Liver (tissue), 9 donors: ENCODE data around the gene GJA10. TPM values are rescaled to one million over a fixed set of nuclear protein-coding genes. Genes with fewer than 3 reads are reported as not detected.

Experiments
- DNase-seq: peaks from one replicate; pipeline ENCODE4 v3.0.0-alpha.2; 2017; ENCODE audit warnings: low spot score
- H3K27ac ChIP-seq, 2 donors: one replicate each; pipeline ENCODE4 v1.7.0; 2013; ENCODE audit warnings: inconsistent platforms in 2 of 2, low read length in 2 of 2, control low read depth in 1 of 2, low read depth in 1 of 2, mild to moderate bottlenecking in 1 of 2
- H3K27me3 ChIP-seq, 4 donors: one replicate each; pipeline versions ENCODE4 v1.6.1 to v1.7.0; 2013; ENCODE audit warnings: low read length in 3 of 4, inconsistent platforms in 1 of 4, mild to moderate bottlenecking in 1 of 4, moderate library complexity in 1 of 4; ENCODE audit not compliant: control insufficient read depth in 4 of 4, insufficient read depth in 4 of 4
- H3K36me3 ChIP-seq, 4 donors: one replicate each; pipeline versions ENCODE4 v1.6.1 to v1.7.0; 2013; ENCODE audit warnings: low read length in 3 of 4, mild to moderate bottlenecking in 3 of 4, low read depth in 1 of 4, moderate library complexity in 1 of 4; ENCODE audit not compliant: control insufficient read depth in 4 of 4, insufficient read depth in 3 of 4
- H3K4me1 ChIP-seq, 4 donors: one replicate each; pipeline versions ENCODE4 v1.6.1 to v1.7.0; 2013; ENCODE audit warnings: low read length in 3 of 4, mild to moderate bottlenecking in 3 of 4, moderate library complexity in 1 of 4; ENCODE audit not compliant: control insufficient read depth in 4 of 4, insufficient read depth in 4 of 4
- H3K4me3 ChIP-seq, 3 donors: one replicate each; pipeline versions ENCODE4 v1.6.1 to v1.7.0; 2013; ENCODE audit warnings: low read length in 3 of 3, control low read depth in 1 of 3, low read depth in 1 of 3, mild to moderate bottlenecking in 1 of 3
- H3K9ac ChIP-seq, 2 donors: one replicate each; pipeline ENCODE4 v1.7.0; 2013; ENCODE audit warnings: low read length in 2 of 2, mild to moderate bottlenecking in 2 of 2, moderate library complexity in 2 of 2, control low read depth in 1 of 2, low read depth in 1 of 2
- H3K9me3 ChIP-seq, 4 donors: one replicate each; pipeline versions ENCODE4 v1.6.1 to v1.7.0; 2013; ENCODE audit warnings: low read length in 3 of 4; ENCODE audit not compliant: control insufficient read depth in 4 of 4
- ATF3 ChIP-seq: IDR thresholded peaks from 2 replicates; pipeline ENCODE4 v1.6.1; 2016; ENCODE audit warnings: antibody characterized with exemption
- EGR1 ChIP-seq, 2 donors: IDR thresholded peaks; 2 replicates each; pipeline ENCODE4 v1.6.1; 2016 to 2018; ENCODE audit warnings: antibody characterized with exemption in 2 of 2, low read depth in 2 of 2
- FOXA1 ChIP-seq: IDR thresholded peaks from 2 replicates; pipeline ENCODE4 v1.6.1; 2016; ENCODE audit warnings: antibody characterized with exemption
- FOXA2 ChIP-seq: IDR thresholded peaks from 2 replicates; pipeline ENCODE4 v1.6.1; 2016; ENCODE audit warnings: antibody characterized with exemption
- GABPA ChIP-seq, 2 donors: IDR thresholded peaks in 1 of 2; conservative IDR thresholded peaks in 1 of 2; 2 replicates each; pipeline ENCODE4 v1.6.1; 2016; ENCODE audit warnings: antibody characterized with exemption in 2 of 2, mild to moderate bottlenecking in 1 of 2, moderate library complexity in 1 of 2
- HNF4A ChIP-seq, 2 donors: conservative IDR thresholded peaks; 2 replicates each; pipeline ENCODE4 v1.6.1; 2016; ENCODE audit warnings: antibody characterized with exemption in 2 of 2, mild to moderate bottlenecking in 2 of 2
- HNF4G ChIP-seq: IDR thresholded peaks from 2 replicates; pipeline ENCODE4 v1.6.1; 2016; ENCODE audit warnings: antibody characterized with exemption
- JUND ChIP-seq, 2 donors: IDR thresholded peaks; 2 replicates each; pipeline ENCODE4 v1.6.1; 2016; ENCODE audit warnings: antibody characterized with exemption in 2 of 2
- NR2F2 ChIP-seq: IDR thresholded peaks from 2 replicates; pipeline ENCODE4 v1.6.1; 2016; ENCODE audit warnings: antibody characterized with exemption
- RAD21 ChIP-seq, 2 donors: IDR thresholded peaks; 2 replicates each; pipeline ENCODE4 v1.6.1; 2016; ENCODE audit warnings: antibody characterized with exemption in 2 of 2, mild to moderate bottlenecking in 2 of 2
- RXRA ChIP-seq, 2 donors: IDR thresholded peaks; 2 replicates each; pipeline ENCODE4 v1.6.1; 2017 to 2018; ENCODE audit warnings: antibody characterized with exemption in 2 of 2, mild to moderate bottlenecking in 1 of 2
- SP1 ChIP-seq: IDR thresholded peaks from 2 replicates; pipeline ENCODE4 v1.6.1; 2018; ENCODE audit warnings: antibody characterized with exemption, mild to moderate bottlenecking
- TAF1 ChIP-seq: conservative IDR thresholded peaks from 2 replicates; pipeline ENCODE4 v1.6.1; 2016; ENCODE audit warnings: antibody characterized with exemption, mild to moderate bottlenecking
- YY1 ChIP-seq: IDR thresholded peaks from 2 replicates; pipeline ENCODE4 v1.6.1; 2016; ENCODE audit warnings: antibody characterized with exemption, mild to moderate bottlenecking
- ZBTB33 ChIP-seq: IDR thresholded peaks from 2 replicates; pipeline ENCODE4 v1.6.1; 2016; ENCODE audit warnings: antibody characterized with exemption
- WGBS: extraction: QIAGEN DNeasy Blood & Tissue Kit; methylation state at CpG from one replicate; pipeline ENCODE4 v1.1.7; 2013; 5-methylcytosine and 5-hydroxymethylcytosine counted together
- polyA plus RNA-seq, 2 donors: library from polyadenylated mRNA; stranded (reverse) in 1 of 2; unstranded in 1 of 2; fragments of 200-250 nt in 1 of 2; fragments of >200 nt in 1 of 2; fragmentation: Nextera tagmentation in 1 of 2; extraction: Ambion mirVana in 1 of 2; gene quantifications; one replicate each; pipeline versions ENCODE4 v1.2.1 to v1.2.3, GENCODE V29; 2013 to 2015
- total RNA-seq, 2 donors: library from RNA; depleted of rRNA; stranded (reverse); fragments of >200 nt; gene quantifications; one replicate each; pipeline ENCODE4 v1.2.3, GENCODE V29; 2014
- TF ChIP-seq, protein P1 (sequence below): IDR thresholded peaks from 2 replicates; pipeline ENCODE4 v1.6.1; 2016; ENCODE audit warnings: antibody characterized with exemption, mild to moderate bottlenecking
- TF ChIP-seq, protein P2 (sequence below): IDR thresholded peaks from 2 replicates; pipeline ENCODE4 v1.6.1; 2016; ENCODE audit warnings: antibody characterized with exemption
- TF ChIP-seq, protein P3 (sequence below): fragments of 150-350 bp; IDR thresholded peaks from 2 replicates; pipeline ENCODE4 v1.5.1; 2017; ENCODE audit warnings: improper control_type of control experiment, low read depth, low read length; ENCODE audit not compliant: missing input control
- donor health status: healthy.
- donor health status: healthy.
- donor health status: healthy.
- donor health status: healthy.
- donor health status: healthy.

GJA10 gene
- total and polyA plus RNA-seq, 4 donors = not detected

GRCh38 chr6:89886378-89887120, 7.7 kb upstream of the GJA10 start:
- Histone ChIP-seq H3K36me3 (no peaks in the 10 kb centered on the region), H3K27ac (no peak overlapping the region), H3K9ac (no peak overlapping the region), H3K4me1 (no peaks in the 10 kb centered on the region), H3K27me3 (peaks cover 0 to 4% (median 0%) of the 10 kb centered on the region in 4 donors), H3K9me3 (peaks cover 0 to 4% (median 2%) of the 10 kb centered on the region in 4 donors), H3K4me3 (no peak overlapping the region)
- WGBS = 91% methylated on average over 44 of the region's 44 CpGs
- TF ChIP-seq SP1 (no peak), YY1 (no peak), TAF1 (no peak), NR2F2 (no peak), GABPA (IDR thresholded peaks at IDR 0.05 in 1 of 2, conservative IDR thresholded peaks at IDR 0.05 in 1 of 2) (no peak), JUND (IDR thresholded peaks at IDR 0.05) (no peak), HNF4A (conservative IDR thresholded peaks at IDR 0.05) (no peak), RXRA (IDR thresholded peaks at IDR 0.05) (no peak), FOXA2 (no peak), EGR1 (IDR thresholded peaks at IDR 0.05; ENCODE audit: low read depth in 2 of 2) (no peak), FOXA1 (no peak), ZBTB33 (no peak), ATF3 (no peak), RAD21 (IDR thresholded peaks at IDR 0.05) (no peak), HNF4G (no peak)
- TF ChIP-seq, protein P1, sequence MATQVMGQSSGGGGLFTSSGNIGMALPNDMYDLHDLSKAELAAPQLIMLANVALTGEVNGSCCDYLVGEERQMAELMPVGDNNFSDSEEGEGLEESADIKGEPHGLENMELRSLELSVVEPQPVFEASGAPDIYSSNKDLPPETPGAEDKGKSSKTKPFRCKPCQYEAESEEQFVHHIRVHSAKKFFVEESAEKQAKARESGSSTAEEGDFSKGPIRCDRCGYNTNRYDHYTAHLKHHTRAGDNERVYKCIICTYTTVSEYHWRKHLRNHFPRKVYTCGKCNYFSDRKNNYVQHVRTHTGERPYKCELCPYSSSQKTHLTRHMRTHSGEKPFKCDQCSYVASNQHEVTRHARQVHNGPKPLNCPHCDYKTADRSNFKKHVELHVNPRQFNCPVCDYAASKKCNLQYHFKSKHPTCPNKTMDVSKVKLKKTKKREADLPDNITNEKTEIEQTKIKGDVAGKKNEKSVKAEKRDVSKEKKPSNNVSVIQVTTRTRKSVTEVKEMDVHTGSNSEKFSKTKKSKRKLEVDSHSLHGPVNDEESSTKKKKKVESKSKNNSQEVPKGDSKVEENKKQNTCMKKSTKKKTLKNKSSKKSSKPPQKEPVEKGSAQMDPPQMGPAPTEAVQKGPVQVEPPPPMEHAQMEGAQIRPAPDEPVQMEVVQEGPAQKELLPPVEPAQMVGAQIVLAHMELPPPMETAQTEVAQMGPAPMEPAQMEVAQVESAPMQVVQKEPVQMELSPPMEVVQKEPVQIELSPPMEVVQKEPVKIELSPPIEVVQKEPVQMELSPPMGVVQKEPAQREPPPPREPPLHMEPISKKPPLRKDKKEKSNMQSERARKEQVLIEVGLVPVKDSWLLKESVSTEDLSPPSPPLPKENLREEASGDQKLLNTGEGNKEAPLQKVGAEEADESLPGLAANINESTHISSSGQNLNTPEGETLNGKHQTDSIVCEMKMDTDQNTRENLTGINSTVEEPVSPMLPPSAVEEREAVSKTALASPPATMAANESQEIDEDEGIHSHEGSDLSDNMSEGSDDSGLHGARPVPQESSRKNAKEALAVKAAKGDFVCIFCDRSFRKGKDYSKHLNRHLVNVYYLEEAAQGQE = no peak
- TF ChIP-seq, protein P2, sequence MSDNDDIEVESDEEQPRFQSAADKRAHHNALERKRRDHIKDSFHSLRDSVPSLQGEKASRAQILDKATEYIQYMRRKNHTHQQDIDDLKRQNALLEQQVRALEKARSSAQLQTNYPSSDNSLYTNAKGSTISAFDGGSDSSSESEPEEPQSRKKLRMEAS = no peak
- TF ChIP-seq, protein P3, sequence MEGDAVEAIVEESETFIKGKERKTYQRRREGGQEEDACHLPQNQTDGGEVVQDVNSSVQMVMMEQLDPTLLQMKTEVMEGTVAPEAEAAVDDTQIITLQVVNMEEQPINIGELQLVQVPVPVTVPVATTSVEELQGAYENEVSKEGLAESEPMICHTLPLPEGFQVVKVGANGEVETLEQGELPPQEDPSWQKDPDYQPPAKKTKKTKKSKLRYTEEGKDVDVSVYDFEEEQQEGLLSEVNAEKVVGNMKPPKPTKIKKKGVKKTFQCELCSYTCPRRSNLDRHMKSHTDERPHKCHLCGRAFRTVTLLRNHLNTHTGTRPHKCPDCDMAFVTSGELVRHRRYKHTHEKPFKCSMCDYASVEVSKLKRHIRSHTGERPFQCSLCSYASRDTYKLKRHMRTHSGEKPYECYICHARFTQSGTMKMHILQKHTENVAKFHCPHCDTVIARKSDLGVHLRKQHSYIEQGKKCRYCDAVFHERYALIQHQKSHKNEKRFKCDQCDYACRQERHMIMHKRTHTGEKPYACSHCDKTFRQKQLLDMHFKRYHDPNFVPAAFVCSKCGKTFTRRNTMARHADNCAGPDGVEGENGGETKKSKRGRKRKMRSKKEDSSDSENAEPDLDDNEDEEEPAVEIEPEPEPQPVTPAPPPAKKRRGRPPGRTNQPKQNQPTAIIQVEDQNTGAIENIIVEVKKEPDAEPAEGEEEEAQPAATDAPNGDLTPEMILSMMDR = no peak
- DNase-seq = no peak
